ENCODE data around the gene KIF2A. TPM values are rescaled to one million over a fixed set of nuclear protein-coding genes. Genes with fewer than 3 reads are reported as not detected.

Gene KIF2A
- total and polyA plus RNA-seq, 2 of the 8 experiments (the other 6 are each of a cell fraction or from before 2014, with no cell fraction given) = 18.4 to 97.1 TPM

DNA sequence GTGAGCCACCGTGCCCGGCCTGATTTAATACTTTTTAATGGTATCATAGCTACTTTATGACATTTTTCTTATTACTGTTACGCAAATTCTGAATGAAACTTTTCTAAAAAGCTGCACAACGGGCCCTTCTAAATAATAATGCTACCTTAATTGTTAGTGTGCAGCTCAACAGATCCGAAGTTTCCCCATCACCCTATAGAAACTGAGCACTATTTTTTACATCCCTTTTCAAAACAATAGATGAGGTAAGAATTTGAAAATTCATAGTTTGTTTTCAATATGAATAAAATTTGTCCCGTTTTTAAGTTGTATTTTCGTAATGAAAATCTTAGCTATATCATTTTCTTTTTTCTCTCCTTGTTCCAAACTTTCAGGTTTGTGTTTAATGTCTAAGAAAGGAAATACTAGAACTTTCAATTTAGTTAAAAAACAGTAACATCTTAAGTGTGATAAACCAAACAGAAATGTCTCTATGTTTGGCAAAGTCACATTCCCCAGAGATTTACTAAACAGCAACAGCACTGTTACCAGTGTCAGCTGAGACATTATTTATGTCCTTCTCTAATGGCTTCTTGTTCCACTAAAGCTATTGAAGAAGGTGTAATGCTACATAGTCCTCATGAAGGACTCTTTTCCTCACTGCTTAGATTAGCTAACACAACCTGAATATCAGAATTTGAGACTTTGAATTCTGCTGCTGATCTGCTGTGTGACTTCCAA is 22.9 kb downstream of the KIF2A start:
- TF ChIP-seq BCL11A (IDR thresholded peaks at IDR 0.05; ENCODE audit: low read depth in 2 of 2, low read length in 2 of 2) (no peak), NRF1 (IDR thresholded peaks at IDR 0.05; ENCODE audit: low read depth, low read length) (no peak), EZH2 (IDR thresholded peaks at IDR 0.05; ENCODE audit: low read depth, low read length, severe bottlenecking) (no peak), ZNF274 (IDR thresholded peaks at IDR 0.05; ENCODE audit: borderline replicate concordance, extremely low read depth, low read length) (no peak), TCF12 (IDR thresholded peaks at IDR 0.05; ENCODE audit: low read depth, low read length) (no peak), NANOG (IDR thresholded peaks at IDR 0.05; ENCODE audit: insufficient read depth, low read depth, low read length, poor library complexity, severe bottlenecking) (no peak), TAF1 (IDR thresholded peaks at IDR 0.05; ENCODE audit: low read depth, low read length) (no peak), SP1 (IDR thresholded peaks at IDR 0.05; ENCODE audit: low read depth, low read length) (no peak), FOSL1 (IDR thresholded peaks at IDR 0.05; ENCODE audit: insufficient read depth, low read depth, low read length) (no peak), RXRA (IDR thresholded peaks at IDR 0.05; ENCODE audit: insufficient read depth, low read depth, low read length) (no peak), MAFK (IDR thresholded peaks at IDR 0.05; ENCODE audit: low read depth, low read length) (no peak), CHD1 (IDR thresholded peaks at IDR 0.05; ENCODE audit: low read depth, low read length) (no peak)
- FAIRE-seq = no peak
- H3K56ac ChIP-seq (replicated peaks; ENCODE audit: insufficient read length, low read depth, low read length) = no peak overlapping the region
- H3K79me1 ChIP-seq (ENCODE audit: low read depth, low read length) = peaks cover 13% of the 10 kb centered on the region
- no peak overlapping the region for H2AK5ac ChIP-seq (ENCODE audit: low read depth, low read length)
- no peak overlapping the region for H3K4me2 ChIP-seq (ENCODE audit: insufficient read depth in 1 of 2, low read depth in 2 of 2, low read length in 2 of 2)
- CTCF ChIA-PET (ENCODE audit: partially characterized antibody) = interaction anchor here (1.3 kb wide), 1 partner anchor 11 kb away, joined by 4 read pairs; no protein-coding TSS in a partner anchor
- H3K27me3 ChIP-seq (replicated peaks in 1 of 4; ENCODE audit: control insufficient read depth in 3 of 4, extremely low read depth in 1 of 4, insufficient read depth in 3 of 4, low read length in 3 of 4) = no peaks in the 10 kb centered on the region
- no peak overlapping the region for H3K27ac ChIP-seq (ENCODE audit: low read depth, low read length)
- H2BK12ac ChIP-seq (ENCODE audit: low read depth, low read length) = no peak overlapping the region
- H3K79me2 ChIP-seq (ENCODE audit: control insufficient read depth in 1 of 2, insufficient read depth in 2 of 2, low read length in 2 of 2) = peaks cover 0 to 96% of the 10 kb centered on the region in 2 experiments; a peak in 2 of 4 replicates
- H4K20me1 ChIP-seq (replicated peaks in 1 of 2; ENCODE audit: control insufficient read depth in 1 of 2, insufficient read depth in 2 of 2, low read length in 2 of 2) = peaks cover 14 to 15% of the 10 kb centered on the region in 2 experiments
- no peak overlapping the region for H3K18ac ChIP-seq (ENCODE audit: extremely low read depth, low read length)
- H3K9ac ChIP-seq (replicated peaks in 1 of 4; ENCODE audit: extremely low read depth in 1 of 4, low read depth in 3 of 4, low read length in 3 of 4) = no peak overlapping the region
- H3K23me2 ChIP-seq (ENCODE audit: low read depth, low read length) = no peaks in the 10 kb centered on the region
- H2BK20ac ChIP-seq (ENCODE audit: low read length) = no peak overlapping the region
- no peak overlapping the region for H2BK15ac ChIP-seq (ENCODE audit: low read length)
- no peak overlapping the region for H3K23ac ChIP-seq (ENCODE audit: insufficient read length)
- no peak overlapping the region for H3K4me3 ChIP-seq (ENCODE audit: extremely low read depth in 1 of 4, insufficient read depth in 2 of 4, low read depth in 3 of 4, low read length in 4 of 4)
- H2BK120ac ChIP-seq (replicated peaks; ENCODE audit: low read depth, low read length) = no peak overlapping the region
- no peaks in the 10 kb centered on the region for H3K9me3 ChIP-seq (ENCODE audit: insufficient read depth in 2 of 2, low read depth in 1 of 2, low read length in 1 of 2)
- no peak overlapping the region for H2BK5ac ChIP-seq (ENCODE audit: low read depth, low read length)
- H4K91ac ChIP-seq (replicated peaks; ENCODE audit: insufficient read length, low read length) = no peak overlapping the region
- H3K14ac ChIP-seq (ENCODE audit: insufficient read length) = no peak overlapping the region
- peaks cover 0 to 3% (median under 1%) of the 10 kb centered on the region in 4 experiments; a peak in 3 of 7 replicates for H3K4me1 ChIP-seq (replicated peaks in 1 of 4; ENCODE audit: control insufficient read depth in 3 of 4, insufficient read depth in 4 of 4, low read length in 3 of 4)
- H3K36me3 ChIP-seq (ENCODE audit: control insufficient read depth in 2 of 4, insufficient read depth in 4 of 4, low read length in 3 of 4) = no peaks in the 10 kb centered on the region; a peak in 2 of 8 replicates
- no peak overlapping the region for H2AFZ ChIP-seq (ENCODE audit: low read length)
- DNase-seq (ENCODE audit: low read depth in 1 of 2, low spot score in 2 of 2) = no peak
- no peak overlapping the region for H4K8ac ChIP-seq (ENCODE audit: extremely low read depth, insufficient read depth, low read length)
- H4K5ac ChIP-seq (ENCODE audit: insufficient read length, low read depth, low read length) = no peak overlapping the region
- POLR2A ChIA-PET (ENCODE audit: partially characterized antibody) = interaction anchor here (0.7 to 1.7 kb wide), 3 partner anchors 13 to 23 kb away, joined by 3 to 5 read pairs (median 3); partner anchors contain the start of gene KIF2A
- WGBS, 2 experiments (ENCODE audit: extremely low coverage in 1 of 2, insufficient coverage in 1 of 2, insufficient read length in 1 of 2, insufficient replicate concordance in 2 of 2, low coverage in 1 of 2, low lambda C conversion rate in 2 of 2, missing lambda C conversion rate in 1 of 2) = 78% methylated on average over 7 of the region's 7 CpGs; no CpG with 5 or more reads in 1 of the 2 experiments
- H3K4ac ChIP-seq (replicated peaks; ENCODE audit: insufficient read length, low read depth, low read length) = no peak overlapping the region

All from H1 (cell line).